ENCODE results near the gene PRKCE. TPM values are rescaled to one million over a fixed set of nuclear protein-coding genes. Genes with fewer than 3 reads are reported as not detected.

Gene PRKCE
- polyA plus RNA-seq, 3 donors = 1.3 to 7.7 (median 2.3) TPM

DNA sequence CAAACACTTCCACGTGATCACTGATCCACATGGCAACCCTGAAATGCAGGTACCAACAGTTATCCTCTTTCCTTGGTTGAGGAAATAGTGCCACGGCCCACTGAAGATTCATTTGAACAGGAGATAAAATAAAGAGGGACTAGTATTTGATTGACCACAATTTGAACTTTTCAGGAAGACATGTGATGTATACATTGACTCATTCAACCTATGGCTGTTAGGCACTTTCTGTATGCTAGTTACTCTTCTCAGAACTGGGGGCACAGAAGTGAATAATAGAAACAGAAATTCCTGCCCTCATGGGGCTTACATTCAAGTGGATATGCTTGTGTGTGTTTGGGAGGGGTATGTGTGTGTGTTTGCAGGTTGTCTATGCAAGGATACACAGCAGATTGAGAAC is 199.6 kb downstream of the PRKCE start:
- Mint-ChIP-seq H3K9me3 (peaks cover 0 to 2% (median 0%) of the 10 kb centered on the region in 7 donors), H3K27me3 (ENCODE audit: low read depth in 3 of 3) (peaks cover 0 to 2% (median 0%) of the 10 kb centered on the region in 3 donors), H3K4me3 (no peak overlapping the region), H3K36me3 (peaks cover 10 to 16% of the 10 kb centered on the region in 2 donors), H3K4me1 (peaks cover 15% of the 10 kb centered on the region), H3K27ac (no peak overlapping the region)
- Histone ChIP-seq H3K27me3 (ENCODE audit: control insufficient read depth in 2 of 2, insufficient read depth in 2 of 2, low read length in 2 of 2) (no peaks in the 10 kb centered on the region), H3K9me3 (replicated peaks in 1 of 2; ENCODE audit: control insufficient read depth in 1 of 2, insufficient read depth in 1 of 2, low read length in 2 of 2) (no peaks in the 10 kb centered on the region), H2AFZ (ENCODE audit: insufficient read depth, low read depth, low read length, poor library complexity, severe bottlenecking) (no peak overlapping the region), H3K79me2 (ENCODE audit: insufficient read depth, low read length) (no peaks in the 10 kb centered on the region), H3K27ac (ENCODE audit: low read depth in 1 of 2, low read length in 2 of 2) (no peak overlapping the region), H4K20me1 (ENCODE audit: insufficient read depth, low read length) (no peaks in the 10 kb centered on the region), H3K4me1 (ENCODE audit: control insufficient read depth in 1 of 2, insufficient read depth in 2 of 2, low read length in 2 of 2) (peaks cover under 1 to 1% of the 10 kb centered on the region in 2 donors), H3K36me3 (replicated peaks in 1 of 2; ENCODE audit: control insufficient read depth in 1 of 2, insufficient read depth in 2 of 2, low read length in 2 of 2) (peaks cover 0 to 6% of the 10 kb centered on the region in 2 donors), H3K4me3 (replicated peaks in 1 of 3; ENCODE audit: low read depth in 2 of 3, low read length in 3 of 3) (no peak overlapping the region), H3K4me2 (replicated peaks; ENCODE audit: extremely low read depth, low read length, poor library complexity, severe bottlenecking) (no peak overlapping the region), H3K9ac (ENCODE audit: insufficient read depth, low read length, poor library complexity, severe bottlenecking) (no peak overlapping the region)
- DNase-seq = no peak
- TF ChIP-seq, protein P1, sequence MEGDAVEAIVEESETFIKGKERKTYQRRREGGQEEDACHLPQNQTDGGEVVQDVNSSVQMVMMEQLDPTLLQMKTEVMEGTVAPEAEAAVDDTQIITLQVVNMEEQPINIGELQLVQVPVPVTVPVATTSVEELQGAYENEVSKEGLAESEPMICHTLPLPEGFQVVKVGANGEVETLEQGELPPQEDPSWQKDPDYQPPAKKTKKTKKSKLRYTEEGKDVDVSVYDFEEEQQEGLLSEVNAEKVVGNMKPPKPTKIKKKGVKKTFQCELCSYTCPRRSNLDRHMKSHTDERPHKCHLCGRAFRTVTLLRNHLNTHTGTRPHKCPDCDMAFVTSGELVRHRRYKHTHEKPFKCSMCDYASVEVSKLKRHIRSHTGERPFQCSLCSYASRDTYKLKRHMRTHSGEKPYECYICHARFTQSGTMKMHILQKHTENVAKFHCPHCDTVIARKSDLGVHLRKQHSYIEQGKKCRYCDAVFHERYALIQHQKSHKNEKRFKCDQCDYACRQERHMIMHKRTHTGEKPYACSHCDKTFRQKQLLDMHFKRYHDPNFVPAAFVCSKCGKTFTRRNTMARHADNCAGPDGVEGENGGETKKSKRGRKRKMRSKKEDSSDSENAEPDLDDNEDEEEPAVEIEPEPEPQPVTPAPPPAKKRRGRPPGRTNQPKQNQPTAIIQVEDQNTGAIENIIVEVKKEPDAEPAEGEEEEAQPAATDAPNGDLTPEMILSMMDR (IDR thresholded peaks at IDR 0.05) = no peak
- intact Hi-C loops (cut with micrococcal nuclease) = no loop called here
- WGBS (ENCODE audit: insufficient coverage) = no CpG with 5 or more reads among the region's 2 CpGs

DNA sequence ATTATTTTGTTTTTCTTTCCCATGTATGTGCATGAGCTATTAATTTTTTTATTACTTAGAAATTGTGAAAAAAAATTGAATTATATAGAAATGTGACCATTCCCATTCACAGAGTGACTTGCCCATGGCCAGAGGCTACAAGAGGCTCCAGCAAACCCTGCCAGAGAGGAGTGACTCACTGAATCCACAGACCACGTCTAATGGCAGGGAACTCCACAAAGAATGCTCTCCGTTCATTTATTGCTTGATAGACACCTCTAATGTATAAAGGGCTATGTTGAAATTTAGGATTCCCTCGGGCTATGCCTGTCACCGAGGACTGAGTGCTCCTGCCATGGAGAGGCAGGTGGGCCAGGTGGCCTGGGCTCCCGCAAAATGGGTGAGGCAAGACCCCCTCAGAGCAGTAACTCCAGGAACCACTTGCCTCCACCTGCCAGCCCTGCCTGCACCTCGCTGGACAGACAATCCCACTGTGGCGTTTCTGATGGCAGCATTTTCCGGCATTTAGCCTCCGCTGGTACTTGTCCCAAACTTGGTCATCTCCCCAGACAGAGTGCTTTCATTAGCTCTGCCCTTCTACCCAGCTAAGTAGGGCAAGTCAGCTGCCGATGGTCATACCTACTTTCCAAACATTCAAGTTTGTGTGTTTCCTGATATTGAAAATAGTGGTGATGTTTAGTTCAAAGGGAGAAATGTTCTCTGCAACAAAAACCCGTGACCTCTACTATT is 200.3 kb downstream of the PRKCE start:
- Mint-ChIP-seq H3K4me3 (no peak overlapping the region), H3K27me3 (ENCODE audit: low read depth in 3 of 3) (peaks cover 0 to 2% (median 0%) of the 10 kb centered on the region in 3 donors), H3K9me3 (peaks cover 0 to 2% (median 0%) of the 10 kb centered on the region in 7 donors), H3K36me3 (peaks cover 6 to 12% of the 10 kb centered on the region in 2 donors), H3K27ac (no peak overlapping the region), H3K4me1 (peaks cover 22% of the 10 kb centered on the region)
- Histone ChIP-seq H2AFZ (ENCODE audit: insufficient read depth, low read depth, low read length, poor library complexity, severe bottlenecking) (no peak overlapping the region), H3K4me1 (ENCODE audit: control insufficient read depth in 1 of 2, insufficient read depth in 2 of 2, low read length in 2 of 2) (peaks cover 4 to 5% of the 10 kb centered on the region in 2 donors), H3K9me3 (replicated peaks in 1 of 2; ENCODE audit: control insufficient read depth in 1 of 2, insufficient read depth in 1 of 2, low read length in 2 of 2) (no peaks in the 10 kb centered on the region), H4K20me1 (ENCODE audit: insufficient read depth, low read length) (no peaks in the 10 kb centered on the region), H3K4me3 (replicated peaks in 1 of 3; ENCODE audit: low read depth in 2 of 3, low read length in 3 of 3) (no peak overlapping the region), H3K9ac (ENCODE audit: insufficient read depth, low read length, poor library complexity, severe bottlenecking) (no peak overlapping the region), H3K79me2 (ENCODE audit: insufficient read depth, low read length) (no peaks in the 10 kb centered on the region), H3K4me2 (replicated peaks; ENCODE audit: extremely low read depth, low read length, poor library complexity, severe bottlenecking) (no peak overlapping the region), H3K27me3 (ENCODE audit: control insufficient read depth in 2 of 2, insufficient read depth in 2 of 2, low read length in 2 of 2) (no peaks in the 10 kb centered on the region), H3K27ac (ENCODE audit: low read depth in 1 of 2, low read length in 2 of 2) (no peak overlapping the region), H3K36me3 (replicated peaks in 1 of 2; ENCODE audit: control insufficient read depth in 1 of 2, insufficient read depth in 2 of 2, low read length in 2 of 2) (no peaks in the 10 kb centered on the region)
- intact Hi-C loops (cut with micrococcal nuclease) = no loop called here
- 93% methylated on average over 5 of the region's 11 CpGs for WGBS (ENCODE audit: insufficient coverage)
- TF ChIP-seq, protein P1 (IDR thresholded peaks at IDR 0.05) = no peak
- DNase-seq = no peak
